ENCODE results near the gene FXYD5. TPM values are rescaled to one million over a fixed set of nuclear protein-coding genes. Genes with fewer than 3 reads are reported as not detected.

FXYD5 gene
- total and polyA plus RNA-seq, 9 of the 15 experiments (the other 6 are each of a cell fraction or from before 2014, with no cell fraction given) = 104 to 537 (median 174) TPM

GRCh38 chr19:35204799-35205732 lies 50.5 kb downstream of the FXYD5 start (continued):
- peak; percentile 86; the same call in 1 of the 2 replicates for TF ChIP-seq DIDO1 (tag; IDR thresholded peaks at IDR 0.05; ENCODE audit: low read depth)
- peak; percentile 94 for TF ChIP-seq TCF15 (CRISPR knock-in tag; IDR thresholded peaks at IDR 0.05)
- TF ChIP-seq ATF3 (IDR thresholded peaks at IDR 0.05) = no peak
- no peak for TF ChIP-seq ATF3 (CRISPR knock-in tag; conservative IDR thresholded peaks at IDR 0.05)
- no peak for TF ChIP-seq SREBF2 (CRISPR knock-in tag; IDR thresholded peaks at IDR 0.05)
- TF ChIP-seq FUS (optimal IDR thresholded peaks at IDR 0.05; ENCODE audit: low read depth, low read length) = no peak
- TF ChIP-seq NR2C2 (CRISPR knock-in tag; IDR thresholded peaks at IDR 0.05) = peak; percentile 21; the same call in 1 of the 2 replicates
- peak; percentile 80 for TF ChIP-seq NR2C2 (tag; IDR thresholded peaks at IDR 0.05)
- TF ChIP-seq ZNF140 (CRISPR knock-in tag; IDR thresholded peaks at IDR 0.05) = peak; percentile 82; the same call in 1 of the 2 replicates
- peak; percentile 66; the same call in 1 of the 2 replicates for TF ChIP-seq ZNF586 (CRISPR knock-in tag; conservative IDR thresholded peaks at IDR 0.05)
- 0 out of 2 replicates have a peak, but pooled peaks have one; percentile 2 for TF ChIP-seq EP300 (IDR thresholded peaks at IDR 0.05; ENCODE audit: low read length)
- TF ChIP-seq KLF6 (CRISPR knock-in tag; IDR thresholded peaks at IDR 0.05; ENCODE audit: borderline replicate concordance) = peak; percentile 98
- peak; percentile 90 for TF ChIP-seq SMARCA4 (IDR thresholded peaks at IDR 0.05)
- TF ChIP-seq MTA2 (IDR thresholded peaks at IDR 0.05; ENCODE audit: low read depth) = 0 out of 2 replicates have a peak, but pooled peaks have one; percentile 38
- TF ChIP-seq CUX1 (CRISPR knock-in tag; IDR thresholded peaks at IDR 0.05) = peak; percentile 83; the same call in 1 of the 2 replicates
- peak in 1 of 2 experiments; percentile 76; a peak in 1 of 4 replicates for TF ChIP-seq KDM4B (IDR thresholded peaks at IDR 0.05; ENCODE audit: borderline replicate concordance in 2 of 2, low read depth in 1 of 2)
- no peak for TF ChIP-seq POLR2G (IDR thresholded peaks at IDR 0.05; ENCODE audit: low read depth, low read length)
- peak; percentile 84 for TF ChIP-seq ZBTB12 (CRISPR knock-in tag; IDR thresholded peaks at IDR 0.05)
- no peak for TF ChIP-seq HNRNPH1 (optimal IDR thresholded peaks at IDR 0.05; ENCODE audit: low read depth, low read length)
